Duodenal mucosa (tissue), 2 donors: ENCODE measurements around the gene BTG4.

Experiments
- H3K27ac ChIP-seq: one replicate; pipeline ENCODE4 v1.7.0; 2013; ENCODE audit warnings: low read depth, low read length
- H3K27me3 ChIP-seq, 2 donors: one replicate each; pipeline ENCODE4 v1.7.0; 2013; ENCODE audit warnings: low read length in 2 of 2, control low read depth in 1 of 2; ENCODE audit not compliant: insufficient read depth in 2 of 2, control insufficient read depth in 1 of 2
- H3K36me3 ChIP-seq, 2 donors: one replicate each; pipeline ENCODE4 v1.7.0; 2013; ENCODE audit warnings: low read length in 2 of 2, control low read depth in 1 of 2; ENCODE audit not compliant: insufficient read depth in 2 of 2, control insufficient read depth in 1 of 2
- H3K4me1 ChIP-seq, 2 donors: one replicate each; pipeline ENCODE4 v1.7.0; 2013; ENCODE audit warnings: low read length in 2 of 2, control low read depth in 1 of 2; ENCODE audit not compliant: insufficient read depth in 2 of 2, control insufficient read depth in 1 of 2
- H3K4me3 ChIP-seq, 2 donors: one replicate each; pipeline ENCODE4 v1.7.0; 2013; ENCODE audit warnings: low read length in 2 of 2, low read depth in 1 of 2
- H3K9ac ChIP-seq, 2 donors: one replicate each; pipeline ENCODE4 v1.7.0; 2013; ENCODE audit warnings: low read length in 2 of 2, low read depth in 1 of 2
- H3K9me3 ChIP-seq, 2 donors: one replicate each; pipeline ENCODE4 v1.7.0; 2013; ENCODE audit warnings: low read length in 2 of 2, control low read depth in 1 of 2; ENCODE audit not compliant: control insufficient read depth in 1 of 2

Gene BTG4

GRCh38 chr11:111457731-111458368 is 54.3 kb downstream of the BTG4 start:
- Histone ChIP-seq H3K4me1 (no peaks in the 10 kb centered on the region), H3K27ac (no peak overlapping the region), H3K27me3 (peaks cover 7 to 22% of the 10 kb centered on the region in 2 donors), H3K9me3 (no peaks in the 10 kb centered on the region), H3K4me3 (no peak overlapping the region), H3K36me3 (no peaks in the 10 kb centered on the region), H3K9ac (no peak overlapping the region)

- Histone ChIP-seq H3K36me3 (no peaks in the 10 kb centered on the region), H3K4me1 (no peaks in the 10 kb centered on the region), H3K27ac (no peak overlapping the region), H3K9me3 (no peaks in the 10 kb centered on the region), H3K27me3 (peaks cover 7 to 22% of the 10 kb centered on the region in 2 donors), H3K9ac (no peak overlapping the region), H3K4me3 (no peak overlapping the region)
These were observed 55.1 kb downstream of the BTG4 start for GRCh38 chr11:111456859-111457730.

DNA sequence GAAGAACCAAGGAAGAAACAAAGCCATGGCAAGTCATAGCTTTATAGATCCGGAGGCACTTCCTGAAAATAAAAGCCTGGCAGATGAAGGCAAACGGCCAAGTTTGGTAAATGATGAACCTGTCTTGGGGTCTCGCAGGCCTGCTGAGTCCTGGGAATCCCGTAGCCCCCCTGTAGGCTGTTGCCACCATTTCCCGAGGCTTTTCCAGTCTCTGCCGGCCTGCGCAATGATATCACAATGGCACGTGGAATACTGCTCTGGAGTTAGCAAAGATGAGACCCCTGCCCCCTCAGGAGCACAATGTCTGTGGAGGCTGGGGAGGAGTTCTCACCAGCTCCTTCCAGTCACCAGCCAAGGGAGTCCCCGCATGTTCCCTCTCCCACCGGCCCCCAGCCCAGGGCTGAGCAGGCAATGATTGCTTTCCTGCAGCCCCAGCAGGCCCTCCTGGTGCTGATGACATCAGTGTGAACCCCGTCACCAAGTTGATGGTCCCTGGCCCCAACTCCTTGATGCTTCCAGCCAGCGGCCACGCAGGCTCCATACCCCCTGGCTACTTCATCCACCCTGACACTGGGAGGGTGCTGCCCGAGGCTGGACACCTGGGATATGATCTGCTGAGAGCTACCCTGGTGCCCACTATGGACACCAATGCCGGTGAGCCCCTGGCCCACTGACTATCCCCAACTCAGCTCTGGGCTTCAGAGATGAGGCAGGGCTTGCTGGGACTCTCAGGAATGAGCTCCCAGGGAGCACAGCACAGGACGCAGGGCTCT is 55.9 kb downstream of the BTG4 start:
- no peak overlapping the region for H3K4me3 ChIP-seq
- H3K9ac ChIP-seq: no peak overlapping the region

GRCh38 chr11:111455291-111456085 is 56.7 kb downstream of the BTG4 start:
- Histone ChIP-seq H3K36me3 (no peaks in the 10 kb centered on the region), H3K27ac (no peak overlapping the region), H3K27me3 (peaks cover 6 to 15% of the 10 kb centered on the region in 2 donors), H3K4me3 (no peak overlapping the region), H3K9me3 (no peaks in the 10 kb centered on the region), H3K4me1 (no peaks in the 10 kb centered on the region), H3K9ac (no peak overlapping the region)

More for the DNA sequence above, 55.9 kb downstream of the BTG4 start:
- Histone ChIP-seq H3K4me1 (no peaks in the 10 kb centered on the region), H3K9me3 (no peaks in the 10 kb centered on the region), H3K27ac (no peak overlapping the region), H3K36me3 (no peaks in the 10 kb centered on the region), H3K27me3 (peaks cover 7 to 22% of the 10 kb centered on the region in 2 donors)

DNA sequence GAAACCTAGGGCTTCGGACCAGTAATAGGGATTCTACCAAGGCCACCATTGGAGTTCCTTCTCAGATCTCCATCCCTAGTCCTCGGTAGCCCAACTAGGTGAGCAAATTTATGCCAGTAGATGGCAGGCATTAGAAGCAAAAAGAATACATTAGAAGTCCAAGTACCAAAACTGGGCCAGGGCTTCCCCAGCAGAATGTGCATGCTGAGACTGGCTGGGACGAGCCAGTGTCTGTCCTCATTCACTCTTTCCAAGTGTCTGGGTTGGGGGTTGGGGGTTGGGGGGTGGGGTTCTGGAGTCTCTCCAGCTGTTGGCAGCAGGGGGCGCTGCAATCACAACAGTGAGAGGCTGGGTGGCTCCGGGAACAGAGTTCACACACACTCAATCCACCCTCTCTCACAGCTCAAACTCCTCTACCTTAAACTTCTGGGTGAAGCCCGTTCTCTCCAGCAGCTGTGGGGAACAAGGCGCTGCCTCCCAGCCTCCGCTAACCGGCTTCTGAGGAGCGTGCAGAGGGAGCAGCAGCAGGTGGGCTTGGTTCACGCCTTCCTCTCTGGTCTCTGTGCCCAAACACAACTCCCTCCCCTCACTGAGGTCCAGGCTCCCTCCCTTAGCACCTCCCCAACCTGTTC is 57.5 kb downstream of the BTG4 start:
- H3K4me1 ChIP-seq: peaks cover 0 to 3% of the 10 kb centered on the region in 2 donors
- no peaks in the 10 kb centered on the region for H3K36me3 ChIP-seq
- peaks cover 4 to 7% of the 10 kb centered on the region in 2 donors for H3K27me3 ChIP-seq
- no peak overlapping the region for H3K9ac ChIP-seq
- H3K9me3 ChIP-seq: no peaks in the 10 kb centered on the region
- no peak overlapping the region for H3K4me3 ChIP-seq
- H3K27ac ChIP-seq: no peak overlapping the region

GRCh38 chr11:111452817-111453552 is 59.2 kb downstream of the BTG4 start:
- Histone ChIP-seq H3K9ac (no peak overlapping the region), H3K4me1 (peaks cover 0 to 5% of the 10 kb centered on the region in 2 donors), H3K9me3 (no peaks in the 10 kb centered on the region), H3K36me3 (no peaks in the 10 kb centered on the region), H3K27me3 (peaks cover 4% of the 10 kb centered on the region in 2 donors), H3K4me3 (no peak overlapping the region), H3K27ac (no peak overlapping the region)

DNA sequence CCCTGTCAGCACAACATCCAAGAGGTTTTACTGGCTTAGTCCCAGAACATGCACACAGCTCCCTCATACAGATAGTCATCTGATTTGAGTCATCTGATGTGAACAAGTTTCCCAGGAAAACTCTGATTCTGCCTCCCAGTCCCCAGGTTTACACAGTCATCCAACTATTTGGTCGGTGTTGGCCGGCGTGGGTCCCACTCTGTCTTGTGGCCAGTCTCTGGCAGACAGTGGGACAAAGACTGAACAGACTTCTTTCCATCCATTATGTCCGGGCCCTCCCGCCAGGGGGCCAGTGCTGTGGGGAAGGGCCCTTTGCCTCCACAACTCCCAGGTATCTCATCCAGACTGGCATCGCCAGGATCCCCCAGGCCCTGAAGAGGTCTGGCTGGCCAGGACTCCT is 60.0 kb downstream of the BTG4 start:
- Histone ChIP-seq H3K4me1 (peaks cover 0 to 5% of the 10 kb centered on the region in 2 donors), H3K9me3 (no peaks in the 10 kb centered on the region), H3K4me3 (no peak overlapping the region), H3K36me3 (no peaks in the 10 kb centered on the region), H3K27me3 (peaks cover 4% of the 10 kb centered on the region in 2 donors), H3K27ac (no peak overlapping the region), H3K9ac (no peak overlapping the region)

GRCh38 chr11:111450480-111451320 is 61.5 kb downstream of the BTG4 start:
- no peak overlapping the region for H3K9ac ChIP-seq
- no peak overlapping the region for H3K4me3 ChIP-seq
- no peaks in the 10 kb centered on the region for H3K9me3 ChIP-seq
- no peaks in the 10 kb centered on the region for H3K36me3 ChIP-seq
- H3K27me3 ChIP-seq: peaks cover 4% of the 10 kb centered on the region in 2 donors
- H3K27ac ChIP-seq: no peak overlapping the region
- H3K4me1 ChIP-seq: peaks cover 6 to 10% of the 10 kb centered on the region in 2 donors
